HepG2 (cell line): ENCODE data around the gene MAP2K1. TPM values are rescaled to one million over a fixed set of nuclear protein-coding genes. Genes with fewer than 3 reads are reported as not detected.

Experiments
- ATAC-seq: fragments of 200-7000 bp; cut with Tn5 transposase; 3 replicates; pipeline ENCODE4 v1.9.1; 2020; ENCODE audit warnings: mild to moderate bottlenecking, moderate library complexity
- BruUV-seq: library from RNA; stranded (reverse); fragments of 400-500 nt; replicated peaks from 2 replicates; lab custom pipeline; 2021; lab: Mats Ljungman, UMichigan
- CTCF ChIA-PET: fragments of 300-600 bp; formaldehyde crosslinking; extraction: SDS; loops from one replicate; lab custom pipeline; 2021; ENCODE audit warnings: low total read pairs, inconsistent platforms, low intra/inter-chr PET ratio; lab: Yijun Ruan, JAX
- POLR2A ChIA-PET: fragments of 350-600 bp; sonication (Branson Sonifier 250); formaldehyde crosslinking; loops from one replicate; lab custom pipeline; 2020; ENCODE audit warnings: antibody characterized with exemption, inconsistent platforms; lab: Yijun Ruan, JAX
- DNase-seq: peaks from one replicate; pipeline ENCODE4 v3.0.0-alpha.2; 2015; ENCODE audit warnings: low spot score
- FAIRE-seq: peaks from 3 replicates; lab custom pipeline; 2011; peaks lifted over from hg19 to GRCh38; lab: Jason Lieb, UNC
- H2AFZ ChIP-seq: one replicate; pipeline ENCODE4 v1.6.1; 2011; ENCODE audit warnings: low read length, inconsistent platforms
- H3K27ac ChIP-seq: fragments of 300-600 bp; 3 replicates; pipeline ENCODE4 v1.8.0; 2011; ENCODE audit warnings: mixed run types, mild to moderate bottlenecking, mixed read lengths, low read length, inconsistent platforms; ENCODE audit not compliant: insufficient read depth; ENCODE audit errors: extremely low read length
- H3K27me3 ChIP-seq, 2 experiments: fragments of 200-600 bp in 1 of 2; 2 replicates in 1 of 2; 3 replicates in 1 of 2; pipeline versions ENCODE4 v1.6.0 to v1.8.0; 2011; ENCODE audit warnings: low read length in 2 of 2, mild to moderate bottlenecking in 2 of 2, moderate library complexity in 2 of 2, inconsistent platforms in 1 of 2; ENCODE audit not compliant: insufficient read depth in 2 of 2, control insufficient read depth in 1 of 2
- H3K36me3 ChIP-seq, 2 experiments: fragments of 200-600 bp in 1 of 2; replicated peaks in 1 of 2; 2 replicates in 1 of 2; 3 replicates in 1 of 2; pipeline versions ENCODE4 v1.5.1 to v1.8.0; 2011; ENCODE audit warnings: low read length in 2 of 2, inconsistent platforms in 1 of 2; ENCODE audit not compliant: insufficient read depth in 2 of 2, control insufficient read depth in 1 of 2
- H3K4me1 ChIP-seq: 2 replicates; pipeline ENCODE4 v1.5.1; 2012; ENCODE audit warnings: low read length, inconsistent platforms; ENCODE audit not compliant: insufficient read depth
- H3K4me2 ChIP-seq: 2 replicates; pipeline ENCODE4 v1.6.0; 2011; ENCODE audit warnings: low read depth, low read length, inconsistent platforms
- H3K4me3 ChIP-seq, 3 experiments: fragments of 200-600 bp in 1 of 3; sonication (generic), shearing (Covaris generic) in 1 of 3; replicated peaks in 1 of 3; 2 replicates each; pipeline ENCODE4 v1.5.1; 2011 to 2016; ENCODE audit warnings: low read length in 3 of 3, inconsistent platforms in 2 of 3, low read depth in 2 of 3, mild to moderate bottlenecking in 2 of 3, control low read depth in 1 of 3, mixed read lengths in 1 of 3; ENCODE audit not compliant: insufficient read depth in 1 of 3
- H3K79me2 ChIP-seq: one replicate; pipeline ENCODE4 v1.6.1; 2011; ENCODE audit warnings: low read length, inconsistent platforms; ENCODE audit not compliant: insufficient read depth
- H3K9ac ChIP-seq: 2 replicates; pipeline ENCODE4 v1.6.0; 2011; ENCODE audit warnings: mild to moderate bottlenecking, low read depth, low read length, inconsistent platforms; ENCODE audit not compliant: insufficient read depth
- H3K9me3 ChIP-seq: 2 replicates; pipeline ENCODE4 v1.5.1; 2012; ENCODE audit warnings: mild to moderate bottlenecking, low read length
- H4K20me1 ChIP-seq: 2 replicates; pipeline ENCODE4 v1.6.0; 2011; ENCODE audit warnings: inconsistent platforms, mild to moderate bottlenecking, low read length, moderate library complexity; ENCODE audit not compliant: insufficient read depth
- FOXO1 ChIP-seq: sonication (generic); formaldehyde crosslinking; IDR thresholded peaks from 2 replicates; pipeline ENCODE4 v1.4.0; 2020; ENCODE audit warnings: missing genetic modification reagents
- TBX3 ChIP-seq: fragments of 450-650 bp; IDR thresholded peaks from 2 replicates; pipeline ENCODE4 v1.6.1; 2017; ENCODE audit warnings: antibody characterized with exemption, mild to moderate bottlenecking, inconsistent platforms, borderline replicate concordance
- U2AF2 ChIP-seq: fragments of 200-400 bp; formaldehyde crosslinking; IDR thresholded peaks from 2 replicates; pipeline ENCODE4 v1.6.1; 2017; ENCODE audit warnings: low read depth, mild to moderate bottlenecking, low read length
- ZNF331 ChIP-seq: sonication (generic); formaldehyde crosslinking; IDR thresholded peaks from 2 replicates; pipeline ENCODE4 v1.4.0; 2020; ENCODE audit warnings: missing genetic modification reagents
- ZNF432 ChIP-seq: sonication (generic); formaldehyde crosslinking; IDR thresholded peaks from 2 replicates; pipeline ENCODE4 v1.5.0; 2020; ENCODE audit warnings: missing genetic modification reagents, mild to moderate bottlenecking, borderline replicate concordance
- ZNF552 ChIP-seq: sonication (generic); formaldehyde crosslinking; IDR thresholded peaks from 2 replicates; pipeline ENCODE4 v1.9.0; 2022; ENCODE audit warnings: missing genetic modification reagents, mild to moderate bottlenecking, borderline replicate concordance
- ZNF724P ChIP-seq: sonication (generic); formaldehyde crosslinking; IDR thresholded peaks from 2 replicates; pipeline ENCODE4 v1.8.0; 2022; ENCODE audit warnings: missing genetic modification reagents, borderline replicate concordance
- WGBS: methylation state at CpG from one replicate; pipeline ENCODE4 v1.1.6; 2017; ENCODE audit warnings: low lambda C conversion rate; 5-methylcytosine and 5-hydroxymethylcytosine counted together
- in situ Hi-C: cut with HindIII; loops from 2 replicates; pipeline ENCODE4 v1.10.0; 2017; ENCODE audit warnings: low pct_unique_long_range_greater_than_20kb; ENCODE audit not compliant: extremely low pct_ligation_motif_present
- intact Hi-C: fragments of 100-400 bp; cut with micrococcal nuclease; formaldehyde crosslinking; loops from one replicate; pipeline ENCODE4 v1.10.0; 2022; ENCODE audit not compliant: unreplicated experiment
- polyA plus RNA-seq, 8 experiments: library from polyadenylated mRNA; depleted of rRNA in 3 of 8; stranded (reverse) in 7 of 8; unstranded in 1 of 8; fragments of >200 nt; fragmentation: Illumina TruSeq in 4 of 8; extraction: Trizol in 4 of 8; gene quantifications; 2 replicates each; pipeline versions ENCODE4 v1.2.1 to v1.2.3, GENCODE V29; 2011 to 2016; ENCODE audit warnings: low read depth in 4 of 8, missing spikeins in 1 of 8, mixed read lengths in 1 of 8; ENCODE audit not compliant: insufficient read depth in 1 of 8
- total RNA-seq, 5 experiments: library from RNA; depleted of rRNA; stranded (reverse); fragments of >200 nt; fragmentation: Illumina TruSeq; extraction: Trizol; gene quantifications; 2 replicates each; pipeline ENCODE4 v1.2.3, GENCODE V29; 2016; ENCODE audit warnings: low read depth in 1 of 5

The MAP2K1 gene
- total and polyA plus RNA-seq, 2 of the 13 experiments (the other 11 are each of a cell fraction or from before 2014, with no cell fraction given), result 24.1 to 49.2 TPM

- ATAC-seq (no peak), DNase-seq (no peak), FAIRE-seq (no peak)
- peaks cover 2 to 10% of the 10 kb centered on the region in 2 experiments; a peak in 3 of 5 replicates for H3K36me3 ChIP-seq
- H2AFZ ChIP-seq, result no peak overlapping the region
- H3K4me3 ChIP-seq, result peak overlapping the region; percentile 86 to 94 (median 93); a peak in 3 of 6 replicates
- ChIA-PET POLR2A (interaction anchor here (1.9 to 4.9 kb wide), 3 partner anchors 32 to 116 kb away, joined by 9 to 38 read pairs (median 11); partner anchors contain the start of genes RPL4, SNAPC5, TIPIN and ZWILCH), CTCF (no interaction called here)
- no TSS peak for BruUV-seq
- H3K79me2 ChIP-seq, result peaks cover 63% of the 10 kb centered on the region
- intact Hi-C loops (loop anchor here (10.0 kb wide), 1 partner anchor 94 kb away; the partner anchor contains the start of gene DIS3L), in situ Hi-C loops (loop anchor here (25.0 kb wide), 1 partner anchor 99 kb away; the partner anchor contains the start of gene SNAPC5)
- H3K9ac ChIP-seq, result peak overlapping the region; percentile 86; the same call in 1 of the 2 replicates
- H3K27me3 ChIP-seq, result no peaks in the 10 kb centered on the region; a peak in 1 of 5 replicates
- no peaks in the 10 kb centered on the region for H3K9me3 ChIP-seq
- peaks cover 61% of the 10 kb centered on the region for H3K4me1 ChIP-seq
- no peak overlapping the region for H3K27ac ChIP-seq
- WGBS, result 61% methylated on average over 5 of the region's 5 CpGs
- H4K20me1 ChIP-seq, result peaks cover 17% of the 10 kb centered on the region
- H3K4me2 ChIP-seq, result peak overlapping the region; percentile 94
- TF ChIP-seq ZNF331, result no peak
- TF ChIP-seq FOXO1 (CRISPR knock-in tag), result no peak
- TF ChIP-seq ZNF724P (CRISPR knock-in tag), result no peak
- TF ChIP-seq ZNF432 (CRISPR knock-in tag), result no peak
- no peak for TF ChIP-seq TBX3
- TF ChIP-seq ZNF552 (CRISPR knock-in tag), result no peak
- TF ChIP-seq U2AF2, result no peak
- TF ChIP-seq, all 625 proteins: peak for 0
Measured at GRCh38 chr15:66388576-66388975, 1.9 kb downstream of the MAP2K1 start.
